Activated CD4-positive, alpha-beta T cell treated with anti-CD3 and anti-CD28 coated beads for 36 hours (primary cell): Measurements from ENCODE around the gene UBXN1. TPM values are rescaled to one million over a fixed set of nuclear protein-coding genes. Genes with fewer than 3 reads are reported as not detected.

ENCODE experiments used
- ATAC-seq: fragments of 200-7000 bp; cut with Tn5 transposase; one replicate; pipeline ENCODE4 v1.10.0; 2021; ENCODE audit warnings: mild to moderate bottlenecking, moderate library complexity
- CTCF ChIA-PET: fragments of 350-600 bp; sonication (Branson Sonifier 250); formaldehyde crosslinking; loops from one replicate; lab custom pipeline; 2021; ENCODE audit warnings: antibody characterized with exemption; lab: Charles Lee
- POLR2A ChIA-PET: fragments of 350-600 bp; sonication (Branson Sonifier 250); formaldehyde crosslinking; loops from one replicate; lab custom pipeline; 2021; ENCODE audit warnings: antibody characterized with exemption, inconsistent platforms; lab: Charles Lee
- DNase-seq: peaks from one replicate; pipeline ENCODE4 v3.0.0-alpha.2; 2020
- H3K27ac Mint-ChIP-seq: one replicate; pipeline ENCODE4 v1.8.0; 2021; ENCODE audit warnings: mixed read lengths
- H3K27me3 Mint-ChIP-seq: one replicate; pipeline ENCODE4 v1.8.0; 2021; ENCODE audit warnings: mixed read lengths
- H3K36me3 Mint-ChIP-seq: one replicate; pipeline ENCODE4 v1.8.0; 2021; ENCODE audit warnings: low read depth, mixed read lengths
- H3K4me1 Mint-ChIP-seq: one replicate; pipeline ENCODE4 v1.8.0; 2021; ENCODE audit warnings: mixed read lengths
- H3K4me3 Mint-ChIP-seq: one replicate; pipeline ENCODE4 v1.8.0; 2021; ENCODE audit warnings: mild to moderate bottlenecking, moderate library complexity, mixed read lengths
- H3K9me3 Mint-ChIP-seq: one replicate; pipeline ENCODE4 v1.8.0; 2021; ENCODE audit warnings: low read depth, mixed read lengths
- intact Hi-C, 2 experiments: fragments of 100-400 bp; cut with DNase I in 1 of 2; cut with micrococcal nuclease in 1 of 2; formaldehyde crosslinking; loops; one replicate each; pipeline versions ENCODE4 v1.14.2 to v1.15.1; 2022 to 2024; cut with DNase I, micrococcal nuclease
- total RNA-seq, 2 experiments: library from RNA; stranded (reverse); gene quantifications; one replicate each; pipeline ENCODE4 v1.2.3, GENCODE V29; 2021

Gene UBXN1
- total RNA-seq, 2 experiments from 2014 or later, result 95.6 to 119 TPM

- ChIA-PET CTCF (interaction anchor here (0.5 to 1.2 kb wide), 3 partner anchors 15 to 131 kb away, joined by 3 to 4 read pairs (median 4); partner anchors contain the start of gene TUT1), POLR2A (interaction anchor here (1.4 to 4.1 kb wide), 2 partner anchors 16 to 78 kb away, joined by 4 to 21 read pairs; partner anchors contain the start of genes C11orf98, CSKMT and HNRNPUL2)
- DNase-seq (no peak), ATAC-seq (no peak)
- H3K4me3 Mint-ChIP-seq, result no peak overlapping the region
- no peaks in the 10 kb centered on the region for H3K9me3 Mint-ChIP-seq
- H3K4me1 Mint-ChIP-seq, result peaks cover 34% of the 10 kb centered on the region
- H3K27ac Mint-ChIP-seq, result no peak overlapping the region
- intact Hi-C loops, result no loop called here
- H3K36me3 Mint-ChIP-seq, result peaks cover 24% of the 10 kb centered on the region
- no peaks in the 10 kb centered on the region for H3K27me3 Mint-ChIP-seq
These were observed 29.9 kb downstream of the UBXN1 start for GRCh38 chr11:62648967-62649364.

GRCh38 chr11:62648185-62648966, 30.5 kb downstream of the UBXN1 start:
- no peaks in the 10 kb centered on the region for H3K27me3 Mint-ChIP-seq
- intact Hi-C loops, result no loop called here
- H3K4me1 Mint-ChIP-seq, result peaks cover 31% of the 10 kb centered on the region
- H3K36me3 Mint-ChIP-seq, result peaks cover 26% of the 10 kb centered on the region
- CTCF ChIA-PET, result interaction anchor here (0.5 to 1.2 kb wide), 4 partner anchors 16 to 131 kb away, joined by 3 to 4 read pairs (median 4); partner anchors contain the start of gene TUT1
- no peaks in the 10 kb centered on the region for H3K9me3 Mint-ChIP-seq
- H3K27ac Mint-ChIP-seq, result no peak overlapping the region
- POLR2A ChIA-PET, result interaction anchor here (4.1 kb wide), 1 partner anchor 16 kb away, joined by 21 read pairs; the partner anchor contains the start of genes C11orf98 and CSKMT
- ATAC-seq (no peak), DNase-seq (no peak)
- H3K4me3 Mint-ChIP-seq, result no peak overlapping the region

GRCh38 chr11:62647609-62648005, 31.3 kb downstream of the UBXN1 start:
- no peak for ATAC-seq
- H3K27ac Mint-ChIP-seq, result no peak overlapping the region
- POLR2A ChIA-PET, result interaction anchor here (4.1 kb wide), 1 partner anchor 17 kb away, joined by 21 read pairs; the partner anchor contains the start of genes C11orf98 and CSKMT
- DNase-seq, result no peak
- intact Hi-C loops, result loop anchor here in 1 of 2 experiments (2.0 kb wide), 2 partner anchors 17 to 35 kb away; partner anchors contain the start of genes C11orf98, CSKMT, EML3 and ROM1
- CTCF ChIA-PET, result no interaction called here
- H3K9me3 Mint-ChIP-seq, result no peaks in the 10 kb centered on the region
- H3K4me3 Mint-ChIP-seq, result no peak overlapping the region
- peaks cover 35% of the 10 kb centered on the region for H3K4me1 Mint-ChIP-seq
- H3K36me3 Mint-ChIP-seq, result peaks cover 32% of the 10 kb centered on the region
- no peaks in the 10 kb centered on the region for H3K27me3 Mint-ChIP-seq

GRCh38 chr11:62646825-62647608, 31.9 kb downstream of the UBXN1 start:
- no peaks in the 10 kb centered on the region for H3K27me3 Mint-ChIP-seq
- H3K36me3 Mint-ChIP-seq, result peaks cover 29% of the 10 kb centered on the region
- ATAC-seq (no peak), DNase-seq (no peak)
- peaks cover 33% of the 10 kb centered on the region for H3K4me1 Mint-ChIP-seq
- ChIA-PET POLR2A (interaction anchor here (0.6 to 4.1 kb wide), 11 partner anchors 18 to 228 kb away, joined by 3 to 21 read pairs (median 8); partner anchors contain the start of genes B3GAT3, C11orf98, CSKMT and EEF1G), CTCF (interaction anchor here (0.6 to 1.6 kb wide), 4 partner anchors 9 to 115 kb away, joined by 3 to 6 read pairs (median 4); partner anchors contain the start of gene POLR2G)
- intact Hi-C loops, result loop anchor here (1.0 to 2.0 kb wide), 13 partner anchors 18 to 234 kb away; partner anchors contain the start of genes C11orf98 (in 2 of the 2), CSKMT (in 2 of the 2), EML3 (in 2 of the 2) and EEF1G (in 1 of the 2)
- H3K4me3 Mint-ChIP-seq, result peak overlapping the region; percentile 93
- H3K9me3 Mint-ChIP-seq, result no peaks in the 10 kb centered on the region
- H3K27ac Mint-ChIP-seq, result peak overlapping the region; percentile 93

- Mint-ChIP-seq H3K27me3 (no peaks in the 10 kb centered on the region), H3K9me3 (no peaks in the 10 kb centered on the region), H3K36me3 (peaks cover 29% of the 10 kb centered on the region), H3K4me1 (peaks cover 34% of the 10 kb centered on the region), H3K4me3 (peak within 1 kb of the TSS; percentile 93), H3K27ac (peak within 1 kb of the TSS; percentile 93)
- POLR2A ChIA-PET, result interaction anchor here (0.5 to 4.1 kb wide), 15 partner anchors 19 to 241 kb away, joined by 3 to 21 read pairs (median 5); partner anchors contain the start of genes B3GAT3, C11orf98, CSKMT and EEF1G
- CTCF ChIA-PET, result interaction anchor here (0.5 to 1.9 kb wide), 10 partner anchors 8 to 1655 kb away, joined by 3 to 6 read pairs (median 3); partner anchors contain the start of genes HNRNPUL2 and POLR2G
- DNase-seq (peak; percentile 100), ATAC-seq (peak; percentile 99)
- intact Hi-C loops, result loop anchor here (1.0 to 2.0 kb wide), 13 partner anchors 19 to 235 kb away; partner anchors contain the start of genes C11orf98 (in 2 of the 2), CSKMT (in 2 of the 2), EML3 (in 2 of the 2) and EEF1G (in 1 of the 2)
These were observed 32.7 kb downstream of the UBXN1 start, which contains the start of gene GANAB for GRCh38 chr11:62645946-62646824. TSS of gene GANAB (minus strand) at chr11:62646613. CDS start at chr11:62646599, 14 bp downstream.

- CTCF ChIA-PET, result interaction anchor here (0.6 to 1.9 kb wide), 7 partner anchors 10 to 1603 kb away, joined by 3 to 6 read pairs (median 3); partner anchors contain the start of genes HNRNPUL2 and POLR2G
These were observed 33.3 kb downstream of the UBXN1 start for GRCh38 chr11:62645671-62645945.

GRCh38 chr11:62644220-62644619, 34.7 kb downstream of the UBXN1 start:
- H3K36me3 Mint-ChIP-seq, result peaks cover 36% of the 10 kb centered on the region
- peak overlapping the region; percentile 32 for H3K4me3 Mint-ChIP-seq
- H3K27me3 Mint-ChIP-seq, result no peaks in the 10 kb centered on the region
- H3K9me3 Mint-ChIP-seq, result peaks cover 3% of the 10 kb centered on the region
- ChIA-PET POLR2A (interaction anchor here (1.0 to 3.2 kb wide), 4 partner anchors 10 to 197 kb away, joined by 3 to 13 read pairs (median 6); partner anchors contain the start of genes TUT1 and ZBTB3), CTCF (interaction anchor here (0.6 to 1.9 kb wide), 4 partner anchors 16 to 220 kb away, joined by 3 to 5 read pairs (median 4); no protein-coding TSS in a partner anchor)
- no peak for DNase-seq
- intact Hi-C loops, result no loop called here
- peak overlapping the region; percentile 55 for H3K27ac Mint-ChIP-seq
- peaks cover 43% of the 10 kb centered on the region for H3K4me1 Mint-ChIP-seq
- ATAC-seq, result no peak

More at GRCh38 chr11:62645671-62645945, 33.3 kb downstream of the UBXN1 start:
- Mint-ChIP-seq H3K9me3 (no peaks in the 10 kb centered on the region), H3K4me3 (peak overlapping the region; percentile 93), H3K4me1 (peaks cover 34% of the 10 kb centered on the region), H3K27ac (peak overlapping the region; percentile 93), H3K36me3 (peaks cover 32% of the 10 kb centered on the region), H3K27me3 (no peaks in the 10 kb centered on the region)
- POLR2A ChIA-PET, result interaction anchor here (0.6 to 4.1 kb wide), 11 partner anchors 19 to 210 kb away, joined by 3 to 21 read pairs (median 7); partner anchors contain the start of genes B3GAT3, C11orf98, CSKMT and LBHD1
- intact Hi-C loops, result no loop called here
- DNase-seq (no peak), ATAC-seq (no peak)

DNA sequence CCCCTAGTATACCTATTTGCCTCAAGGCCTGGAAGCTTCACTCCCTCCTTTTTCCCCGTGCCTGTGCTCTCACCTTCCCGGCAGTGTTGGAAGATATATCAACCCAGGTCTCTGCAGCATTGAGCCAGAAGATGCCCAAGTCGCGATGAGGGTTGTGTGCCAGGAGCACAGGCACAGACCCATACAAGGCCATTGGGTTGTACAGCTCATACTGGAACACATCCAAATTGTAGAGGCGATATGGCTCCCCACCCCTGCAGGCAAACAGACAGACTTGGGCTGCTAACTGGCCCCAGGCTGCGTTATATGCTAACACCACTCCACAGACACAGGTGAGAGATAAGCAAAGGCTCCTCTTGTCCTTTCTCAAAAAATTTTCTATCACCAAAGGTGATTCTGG, 46.4 kb downstream of the UBXN1 start:
- intact Hi-C loops, result no loop called here
- no peak for DNase-seq
- H3K4me1 Mint-ChIP-seq, result peaks cover 21% of the 10 kb centered on the region
- ChIA-PET CTCF (interaction anchor here (0.5 to 1.0 kb wide), 2 partner anchors 29 to 77 kb away, joined by 3 to 4 read pairs; no protein-coding TSS in a partner anchor), POLR2A (interaction anchor here (0.7 kb wide), 1 partner anchor 166 kb away, joined by 3 read pairs; no protein-coding TSS in a partner anchor)
- H3K4me3 Mint-ChIP-seq, result no peak overlapping the region
- H3K9me3 Mint-ChIP-seq, result no peaks in the 10 kb centered on the region
- peak overlapping the region; percentile 59 for H3K27ac Mint-ChIP-seq
- peaks cover 74% of the 10 kb centered on the region for H3K36me3 Mint-ChIP-seq
- H3K27me3 Mint-ChIP-seq, result no peaks in the 10 kb centered on the region
- no peak for ATAC-seq

GRCh38 chr11:62627713-62628112, 51.2 kb downstream of the UBXN1 start:
- intact Hi-C loops, result no loop called here
- ATAC-seq, result peak; percentile 47
- ChIA-PET CTCF (interaction anchor here (0.5 kb wide), 1 partner anchor 17 kb away, joined by 3 read pairs; no protein-coding TSS in a partner anchor), POLR2A (no interaction called here)
- H3K9me3 Mint-ChIP-seq, result no peaks in the 10 kb centered on the region
- DNase-seq, result no peak
- H3K4me1 Mint-ChIP-seq, result peaks cover 6% of the 10 kb centered on the region
- no peaks in the 10 kb centered on the region for H3K27me3 Mint-ChIP-seq
- peaks cover 52% of the 10 kb centered on the region for H3K36me3 Mint-ChIP-seq
- H3K27ac Mint-ChIP-seq, result peak overlapping the region; percentile 55
- H3K4me3 Mint-ChIP-seq, result no peak overlapping the region
